Fibroblast of mammary gland (primary cell): ENCODE data around the gene RGMB.
A peak's percentile ranks its signal among the peaks of the same experiment; 100 is the strongest.

ENCODE experiments used
- DNase-seq: peaks from one replicate; pipeline ENCODE4 v3.0.0-alpha.2; 2010; ENCODE audit warnings: low read depth
- H3K4me3 ChIP-seq: 2 replicates; pipeline ENCODE4 v1.5.1; 2011; ENCODE audit warnings: low read depth, mild to moderate bottlenecking, low read length, moderate library complexity; ENCODE audit not compliant: control insufficient read depth
- TF ChIP-seq, protein P1 (sequence below): conservative IDR thresholded peaks from 2 replicates; pipeline ENCODE4 v1.5.1; 2011; ENCODE audit warnings: low read depth, low read length, inconsistent platforms; ENCODE audit not compliant: control insufficient read depth, insufficient read depth

The RGMB gene

GRCh38 chr5:98755406-98755805, 18.1 kb upstream of the RGMB start:
- peak; percentile 90 for DNase-seq
- H3K4me3 ChIP-seq: no peak overlapping the region
- TF ChIP-seq, protein P1, sequence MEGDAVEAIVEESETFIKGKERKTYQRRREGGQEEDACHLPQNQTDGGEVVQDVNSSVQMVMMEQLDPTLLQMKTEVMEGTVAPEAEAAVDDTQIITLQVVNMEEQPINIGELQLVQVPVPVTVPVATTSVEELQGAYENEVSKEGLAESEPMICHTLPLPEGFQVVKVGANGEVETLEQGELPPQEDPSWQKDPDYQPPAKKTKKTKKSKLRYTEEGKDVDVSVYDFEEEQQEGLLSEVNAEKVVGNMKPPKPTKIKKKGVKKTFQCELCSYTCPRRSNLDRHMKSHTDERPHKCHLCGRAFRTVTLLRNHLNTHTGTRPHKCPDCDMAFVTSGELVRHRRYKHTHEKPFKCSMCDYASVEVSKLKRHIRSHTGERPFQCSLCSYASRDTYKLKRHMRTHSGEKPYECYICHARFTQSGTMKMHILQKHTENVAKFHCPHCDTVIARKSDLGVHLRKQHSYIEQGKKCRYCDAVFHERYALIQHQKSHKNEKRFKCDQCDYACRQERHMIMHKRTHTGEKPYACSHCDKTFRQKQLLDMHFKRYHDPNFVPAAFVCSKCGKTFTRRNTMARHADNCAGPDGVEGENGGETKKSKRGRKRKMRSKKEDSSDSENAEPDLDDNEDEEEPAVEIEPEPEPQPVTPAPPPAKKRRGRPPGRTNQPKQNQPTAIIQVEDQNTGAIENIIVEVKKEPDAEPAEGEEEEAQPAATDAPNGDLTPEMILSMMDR: no peak

DNA sequence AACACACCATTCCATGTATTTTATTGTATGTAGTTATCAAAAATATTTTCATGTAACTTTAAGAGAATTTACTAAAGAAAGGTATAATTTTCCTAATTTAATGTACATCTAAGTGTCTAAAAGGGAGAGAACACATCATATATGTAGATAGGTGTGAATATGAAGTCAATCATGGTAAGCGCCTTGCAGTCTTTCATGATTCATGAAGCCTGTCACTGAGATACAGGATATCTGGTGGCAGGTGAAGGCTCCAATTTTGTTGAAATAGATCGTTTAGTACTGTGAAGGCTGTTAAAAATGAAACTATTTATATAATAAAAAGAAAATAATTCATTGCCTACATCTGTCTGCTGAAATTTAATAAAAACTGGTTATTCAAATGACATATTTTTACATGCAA, 15.5 kb upstream of the RGMB start:
- H3K4me3 ChIP-seq: no peak overlapping the region
- DNase-seq: no peak
- TF ChIP-seq, protein P1: no peak

DNA sequence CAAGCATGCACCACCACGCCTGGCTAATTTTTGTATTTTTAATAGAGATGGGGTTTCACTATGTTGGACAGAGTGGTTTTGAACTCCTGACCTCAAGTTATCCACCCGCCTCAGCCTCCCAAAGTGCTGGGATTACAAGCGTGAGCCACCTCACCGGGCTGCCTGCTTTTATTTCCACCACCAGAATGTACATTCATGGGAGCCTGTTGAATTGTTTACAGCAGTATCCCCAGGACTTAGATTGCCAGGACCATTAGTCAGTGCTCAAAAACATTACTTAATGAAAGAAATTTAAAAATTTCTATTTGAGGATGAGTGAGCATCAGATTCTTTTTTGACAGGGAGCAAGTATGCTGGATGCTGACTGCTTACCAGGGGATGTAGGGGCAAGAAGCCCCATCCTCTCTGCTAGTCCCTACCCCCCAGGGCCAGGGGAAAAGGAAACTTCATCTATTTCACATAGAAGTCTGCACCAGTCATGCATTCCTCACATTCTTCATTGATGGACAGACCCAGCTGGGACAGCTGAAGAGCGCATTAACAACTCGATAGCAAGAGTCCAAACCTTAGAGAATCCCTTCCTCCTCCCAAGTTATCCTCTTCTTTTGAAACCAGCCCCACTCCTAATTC, 10.3 kb upstream of the RGMB start:
- TF ChIP-seq, protein P1: no peak
- H3K4me3 ChIP-seq: no peak overlapping the region
- DNase-seq: peak; percentile 72

DNA sequence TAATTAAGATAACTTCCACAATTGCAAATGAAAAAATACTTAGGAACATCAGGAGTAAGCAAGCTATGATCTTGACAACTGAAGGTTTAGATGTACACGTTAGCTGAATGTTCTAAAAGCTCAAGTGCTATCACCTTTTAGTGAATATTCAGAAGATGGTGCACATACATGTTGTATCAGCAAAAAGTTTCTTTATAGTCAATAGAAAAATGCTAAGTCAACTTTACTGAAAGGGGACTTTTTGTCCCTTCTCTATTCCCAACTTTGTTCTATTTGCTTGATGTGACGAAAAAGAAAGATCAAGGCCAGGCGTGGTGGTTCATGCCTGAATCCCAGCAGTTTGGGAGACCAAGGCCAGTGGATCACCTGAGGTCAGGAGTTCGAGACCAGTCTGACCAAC, 7.6 kb upstream of the RGMB start:
- TF ChIP-seq, protein P1: no peak
- H3K4me3 ChIP-seq: no peak overlapping the region

GRCh38 chr5:98767581-98767980, 5.9 kb upstream of the RGMB start:
- DNase-seq: no peak
- no peak overlapping the region for H3K4me3 ChIP-seq
- TF ChIP-seq, protein P1: no peak

More for the DNA sequence above, 7.6 kb upstream of the RGMB start:
- DNase-seq: no peak

GRCh38 chr5:98768160-98768959, 5.1 kb upstream of the RGMB start:
- DNase-seq: peak; percentile 77
- peak overlapping the region; percentile 93 for H3K4me3 ChIP-seq
- TF ChIP-seq, protein P1: peak; percentile 100
